HepG2 (cell line): ENCODE results near the gene NEAT1. TPM values are rescaled to one million over a fixed set of nuclear protein-coding genes. Genes with fewer than 3 reads are reported as not detected.

Experiments
- ATAC-seq: fragments of 200-7000 bp; cut with Tn5 transposase; 3 replicates; pipeline ENCODE4 v1.9.1; 2020; ENCODE audit warnings: mild to moderate bottlenecking, moderate library complexity
- BruUV-seq: library from RNA; stranded (reverse); fragments of 400-500 nt; replicated peaks from 2 replicates; lab custom pipeline; 2021; lab: Mats Ljungman, UMichigan
- CTCF ChIA-PET: fragments of 300-600 bp; formaldehyde crosslinking; extraction: SDS; loops from one replicate; lab custom pipeline; 2021; ENCODE audit warnings: low total read pairs, inconsistent platforms, low intra/inter-chr PET ratio; lab: Yijun Ruan, JAX
- POLR2A ChIA-PET: fragments of 350-600 bp; sonication (Branson Sonifier 250); formaldehyde crosslinking; loops from one replicate; lab custom pipeline; 2020; ENCODE audit warnings: antibody characterized with exemption, inconsistent platforms; lab: Yijun Ruan, JAX
- DNase-seq: peaks from one replicate; pipeline ENCODE4 v3.0.0-alpha.2; 2015; ENCODE audit warnings: low spot score
- FAIRE-seq: peaks from 3 replicates; lab custom pipeline; 2011; peaks lifted over from hg19 to GRCh38; lab: Jason Lieb, UNC
- H2AFZ ChIP-seq: one replicate; pipeline ENCODE4 v1.6.1; 2011; ENCODE audit warnings: low read length, inconsistent platforms
- H3K27ac ChIP-seq: fragments of 300-600 bp; 3 replicates; pipeline ENCODE4 v1.8.0; 2011; ENCODE audit warnings: mixed run types, mild to moderate bottlenecking, mixed read lengths, low read length, inconsistent platforms; ENCODE audit not compliant: insufficient read depth; ENCODE audit errors: extremely low read length
- H3K27me3 ChIP-seq, 2 experiments: fragments of 200-600 bp in 1 of 2; 2 replicates in 1 of 2; 3 replicates in 1 of 2; pipeline versions ENCODE4 v1.6.0 to v1.8.0; 2011; ENCODE audit warnings: low read length in 2 of 2, mild to moderate bottlenecking in 2 of 2, moderate library complexity in 2 of 2, inconsistent platforms in 1 of 2; ENCODE audit not compliant: insufficient read depth in 2 of 2, control insufficient read depth in 1 of 2
- H3K36me3 ChIP-seq, 2 experiments: fragments of 200-600 bp in 1 of 2; replicated peaks in 1 of 2; 2 replicates in 1 of 2; 3 replicates in 1 of 2; pipeline versions ENCODE4 v1.5.1 to v1.8.0; 2011; ENCODE audit warnings: low read length in 2 of 2, inconsistent platforms in 1 of 2; ENCODE audit not compliant: insufficient read depth in 2 of 2, control insufficient read depth in 1 of 2
- H3K4me1 ChIP-seq: 2 replicates; pipeline ENCODE4 v1.5.1; 2012; ENCODE audit warnings: low read length, inconsistent platforms; ENCODE audit not compliant: insufficient read depth
- H3K4me2 ChIP-seq: 2 replicates; pipeline ENCODE4 v1.6.0; 2011; ENCODE audit warnings: low read depth, low read length, inconsistent platforms
- H3K4me3 ChIP-seq, 3 experiments: fragments of 200-600 bp in 1 of 3; sonication (generic), shearing (Covaris generic) in 1 of 3; replicated peaks in 1 of 3; 2 replicates each; pipeline ENCODE4 v1.5.1; 2011 to 2016; ENCODE audit warnings: low read length in 3 of 3, inconsistent platforms in 2 of 3, low read depth in 2 of 3, mild to moderate bottlenecking in 2 of 3, control low read depth in 1 of 3, mixed read lengths in 1 of 3; ENCODE audit not compliant: insufficient read depth in 1 of 3
- H3K79me2 ChIP-seq: one replicate; pipeline ENCODE4 v1.6.1; 2011; ENCODE audit warnings: low read length, inconsistent platforms; ENCODE audit not compliant: insufficient read depth
- H3K9ac ChIP-seq: 2 replicates; pipeline ENCODE4 v1.6.0; 2011; ENCODE audit warnings: mild to moderate bottlenecking, low read depth, low read length, inconsistent platforms; ENCODE audit not compliant: insufficient read depth
- H3K9me3 ChIP-seq: 2 replicates; pipeline ENCODE4 v1.5.1; 2012; ENCODE audit warnings: mild to moderate bottlenecking, low read length
- H4K20me1 ChIP-seq: 2 replicates; pipeline ENCODE4 v1.6.0; 2011; ENCODE audit warnings: inconsistent platforms, mild to moderate bottlenecking, low read length, moderate library complexity; ENCODE audit not compliant: insufficient read depth
- CBFB ChIP-seq: sonication (generic); formaldehyde crosslinking; IDR thresholded peaks from 2 replicates; pipeline ENCODE4 v1.4.0; 2020; ENCODE audit warnings: missing genetic modification reagents
- CHD4 ChIP-seq: fragments of 200-600 bp; sonication (generic); IDR thresholded peaks from 2 replicates; pipeline ENCODE4 v1.7.0; 2017; ENCODE audit warnings: mild to moderate bottlenecking, low read length, borderline replicate concordance
- ELF1 ChIP-seq: sonication (generic); formaldehyde crosslinking; IDR thresholded peaks from 2 replicates; pipeline ENCODE4 v1.4.0; 2020; ENCODE audit warnings: missing genetic modification reagents
- HMG20B ChIP-seq: conservative IDR thresholded peaks from 2 replicates; pipeline ENCODE4 v1.6.1; 2016; ENCODE audit warnings: missing genetic modification reagents, missing compliant biosample characterization
- KAT7 ChIP-seq: IDR thresholded peaks from 2 replicates; pipeline ENCODE4 v1.6.1; 2018; ENCODE audit warnings: borderline replicate concordance, missing compliant biosample characterization
- MATR3 ChIP-seq: sonication (generic); formaldehyde crosslinking; IDR thresholded peaks from 2 replicates; pipeline ENCODE4 v1.4.0; 2020; ENCODE audit warnings: missing genetic modification reagents
- MED1 ChIP-seq: sonication (generic); formaldehyde crosslinking; IDR thresholded peaks from 2 replicates; pipeline ENCODE4 v1.4.0; 2020; ENCODE audit warnings: missing genetic modification reagents
- MEIS1 ChIP-seq: sonication (generic); formaldehyde crosslinking; IDR thresholded peaks from 2 replicates; pipeline ENCODE4 v1.9.0; 2021; ENCODE audit warnings: mild to moderate bottlenecking, missing genetic modification reagents, moderate library complexity, borderline replicate concordance
- NCOR1 ChIP-seq: fragments of 200-600 bp; sonication (generic); IDR thresholded peaks from 2 replicates; pipeline ENCODE4 v1.7.0; 2017; ENCODE audit warnings: antibody characterized with exemption, low read length, borderline replicate concordance
- NPAS2 ChIP-seq: sonication (generic); formaldehyde crosslinking; IDR thresholded peaks from 2 replicates; pipeline ENCODE4 v1.8.0; 2022; ENCODE audit warnings: mild to moderate bottlenecking, missing genetic modification reagents, borderline replicate concordance
- PATZ1 ChIP-seq: sonication (generic); formaldehyde crosslinking; IDR thresholded peaks from 2 replicates; pipeline ENCODE4 v1.4.0; 2020; ENCODE audit warnings: missing genetic modification reagents
- TRAFD1 ChIP-seq: sonication (generic); formaldehyde crosslinking; IDR thresholded peaks from 2 replicates; pipeline ENCODE4 v1.5.1; 2020; ENCODE audit warnings: missing genetic modification reagents, mild to moderate bottlenecking, borderline replicate concordance
- ZBTB26 ChIP-seq: IDR thresholded peaks from 2 replicates; pipeline ENCODE4 v1.6.1; 2016; ENCODE audit warnings: missing compliant biosample characterization, missing genetic modification reagents, borderline replicate concordance
- ZNF484 ChIP-seq: sonication (generic); formaldehyde crosslinking; IDR thresholded peaks from 2 replicates; pipeline ENCODE4 v1.5.1; 2020; ENCODE audit warnings: mild to moderate bottlenecking, low read depth, missing genetic modification reagents, borderline replicate concordance
- WGBS: methylation state at CpG from one replicate; pipeline ENCODE4 v1.1.6; 2017; ENCODE audit warnings: low lambda C conversion rate; 5-methylcytosine and 5-hydroxymethylcytosine counted together
- in situ Hi-C: cut with HindIII; loops from 2 replicates; pipeline ENCODE4 v1.10.0; 2017; ENCODE audit warnings: low pct_unique_long_range_greater_than_20kb; ENCODE audit not compliant: extremely low pct_ligation_motif_present
- intact Hi-C: fragments of 100-400 bp; cut with micrococcal nuclease; formaldehyde crosslinking; loops from one replicate; pipeline ENCODE4 v1.10.0; 2022; ENCODE audit not compliant: unreplicated experiment
- polyA plus RNA-seq, 8 experiments: library from polyadenylated mRNA; depleted of rRNA in 3 of 8; stranded (reverse) in 7 of 8; unstranded in 1 of 8; fragments of >200 nt; fragmentation: Illumina TruSeq in 4 of 8; extraction: Trizol in 4 of 8; gene quantifications; 2 replicates each; pipeline versions ENCODE4 v1.2.1 to v1.2.3, GENCODE V29; 2011 to 2016; ENCODE audit warnings: low read depth in 4 of 8, missing spikeins in 1 of 8, mixed read lengths in 1 of 8; ENCODE audit not compliant: insufficient read depth in 1 of 8
- total RNA-seq, 5 experiments: library from RNA; depleted of rRNA; stranded (reverse); fragments of >200 nt; fragmentation: Illumina TruSeq; extraction: Trizol; gene quantifications; 2 replicates each; pipeline ENCODE4 v1.2.3, GENCODE V29; 2016; ENCODE audit warnings: low read depth in 1 of 5

The NEAT1 gene
- total and polyA plus RNA-seq, 2 of the 13 experiments (the other 11 are each of a cell fraction or from before 2014, with no cell fraction given) = 20.5 to 41.2 TPM

- TF ChIP-seq CHD4 (no peak), TRAFD1 (no peak), HMG20B (CRISPR knock-in tag) (no peak), KAT7 (CRISPR knock-in tag) (no peak)
These were observed 18.9 kb upstream of the NEAT1 start (continued) for GRCh38 chr11:65403607-65404121.

GRCh38 chr11:65404210-65404609 is 18.4 kb upstream of the NEAT1 start:
- Histone ChIP-seq H3K4me1 (peaks cover 19% of the 10 kb centered on the region), H3K27ac (no peak overlapping the region), H4K20me1 (no peaks in the 10 kb centered on the region), H3K4me2 (no peak overlapping the region), H3K79me2 (no peaks in the 10 kb centered on the region), H3K9ac (no peak overlapping the region), H3K27me3 (no peaks in the 10 kb centered on the region), H3K9me3 (no peaks in the 10 kb centered on the region), H3K4me3 (no peak overlapping the region), H2AFZ (no peak overlapping the region), H3K36me3 (peaks cover 8 to 21% of the 10 kb centered on the region in 2 experiments; a peak in 4 of 5 replicates)
- CTCF ChIA-PET = no interaction called here
- no peak for ATAC-seq
- in situ Hi-C loops (no loop called here), intact Hi-C loops (no loop called here)
- POLR2A ChIA-PET = interaction anchor here (1.2 to 7.6 kb wide), 2 partner anchors 13 to 17 kb away, joined by 3 to 98 read pairs; no protein-coding TSS in a partner anchor
- FAIRE-seq = no peak
- BruUV-seq = no TSS peak
- no peak for DNase-seq
- 97% methylated on average over 13 of the region's 13 CpGs for WGBS
- no peak for TF ChIP-seq MEIS1 (CRISPR knock-in tag)
- TF ChIP-seq NPAS2 (CRISPR knock-in tag) = no peak
- no peak for TF ChIP-seq PATZ1 (CRISPR knock-in tag)
- TF ChIP-seq ZBTB26 (CRISPR knock-in tag) = no peak
- no peak for TF ChIP-seq ELF1
- TF ChIP-seq MED1 = no peak
- TF ChIP-seq MATR3 = no peak
- no peak for TF ChIP-seq ZNF484 (CRISPR knock-in tag)
- TF ChIP-seq CBFB (CRISPR knock-in tag) = no peak
- no peak for TF ChIP-seq NCOR1
